ENCODE results near the gene DCTPP1.

Gene DCTPP1

GRCh38 chr16:30418350-30419181 lies 11.3 kb downstream of the DCTPP1 start:
- DNase-seq (ENCODE audit: insufficient read length) (no peak), FAIRE-seq (no peak)
- no peak for TF ChIP-seq POLR2AphosphoS5 (IDR thresholded peaks at IDR 0.05; ENCODE audit: low read depth, low read length)
- TF ChIP-seq TAF1 (IDR thresholded peaks at IDR 0.05; ENCODE audit: borderline replicate concordance, low read depth, low read length): no peak
- TF ChIP-seq POLR2A (IDR thresholded peaks at IDR 0.05; ENCODE audit: low read depth, low read length): no peak

- peak; percentile 88 for DNase-seq (ENCODE audit: insufficient read length)
- TF ChIP-seq POLR2AphosphoS5 (IDR thresholded peaks at IDR 0.05; ENCODE audit: low read depth, low read length) (peak; percentile 80; the same call in 1 of the 2 replicates), POLR2A (IDR thresholded peaks at IDR 0.05; ENCODE audit: low read depth, low read length) (peak; percentile 64), TAF1 (IDR thresholded peaks at IDR 0.05; ENCODE audit: borderline replicate concordance, low read depth, low read length) (0 out of 2 replicates have a peak, but pooled peaks have one; percentile 29)
- peak; percentile 100 for FAIRE-seq
These were observed 12.1 kb downstream of the DCTPP1 start for GRCh38 chr16:30417529-30418349.

GRCh38 chr16:30416624-30417528 lies 13.0 kb downstream of the DCTPP1 start:
- TF ChIP-seq POLR2AphosphoS5 (IDR thresholded peaks at IDR 0.05; ENCODE audit: low read depth, low read length): no peak
- TF ChIP-seq POLR2A (IDR thresholded peaks at IDR 0.05; ENCODE audit: low read depth, low read length): no peak
- DNase-seq (ENCODE audit: insufficient read length) (no peak), FAIRE-seq (no peak)

- no peak for FAIRE-seq
- DNase-seq (ENCODE audit: insufficient read length): no peak
These were observed 13.7 kb downstream of the DCTPP1 start for GRCh38 chr16:30416047-30416603.

GRCh38 chr16:30414159-30414558 lies 15.7 kb downstream of the DCTPP1 start:
- no peak for FAIRE-seq
- no peak for DNase-seq (ENCODE audit: insufficient read length)
- no peak for TF ChIP-seq POLR2A (IDR thresholded peaks at IDR 0.05; ENCODE audit: low read depth, low read length)
- no peak for TF ChIP-seq POLR2AphosphoS5 (IDR thresholded peaks at IDR 0.05; ENCODE audit: low read depth, low read length)
- TF ChIP-seq TAF1 (IDR thresholded peaks at IDR 0.05; ENCODE audit: borderline replicate concordance, low read depth, low read length): no peak

More at GRCh38 chr16:30416047-30416603, 13.7 kb downstream of the DCTPP1 start:
- TF ChIP-seq POLR2A (IDR thresholded peaks at IDR 0.05; ENCODE audit: low read depth, low read length) (no peak), TAF1 (IDR thresholded peaks at IDR 0.05; ENCODE audit: borderline replicate concordance, low read depth, low read length) (no peak), POLR2AphosphoS5 (IDR thresholded peaks at IDR 0.05; ENCODE audit: low read depth, low read length) (no peak)

GRCh38 chr16:30413112-30413806 lies 16.6 kb downstream of the DCTPP1 start:
- FAIRE-seq: no peak

GRCh38 chr16:30409125-30410060 lies 20.4 kb downstream of the DCTPP1 start:
- TF ChIP-seq POLR2AphosphoS5 (IDR thresholded peaks at IDR 0.05; ENCODE audit: low read depth, low read length) (no peak), TAF1 (IDR thresholded peaks at IDR 0.05; ENCODE audit: borderline replicate concordance, low read depth, low read length) (no peak), POLR2A (IDR thresholded peaks at IDR 0.05; ENCODE audit: low read depth, low read length) (no peak)
- DNase-seq (ENCODE audit: insufficient read length) (peak; percentile 82), FAIRE-seq (peak; percentile 78)

More at GRCh38 chr16:30413112-30413806, 16.6 kb downstream of the DCTPP1 start:
- DNase-seq (ENCODE audit: insufficient read length): no peak
- TF ChIP-seq POLR2A (IDR thresholded peaks at IDR 0.05; ENCODE audit: low read depth, low read length): no peak
- no peak for TF ChIP-seq TAF1 (IDR thresholded peaks at IDR 0.05; ENCODE audit: borderline replicate concordance, low read depth, low read length)
- TF ChIP-seq POLR2AphosphoS5 (IDR thresholded peaks at IDR 0.05; ENCODE audit: low read depth, low read length): no peak

GRCh38 chr16:30407804-30408534 lies 21.9 kb downstream of the DCTPP1 start:
- FAIRE-seq: no peak
- no peak for TF ChIP-seq POLR2AphosphoS5 (IDR thresholded peaks at IDR 0.05; ENCODE audit: low read depth, low read length)
- no peak for TF ChIP-seq TAF1 (IDR thresholded peaks at IDR 0.05; ENCODE audit: borderline replicate concordance, low read depth, low read length)
- TF ChIP-seq POLR2A (IDR thresholded peaks at IDR 0.05; ENCODE audit: low read depth, low read length): no peak
- DNase-seq (ENCODE audit: insufficient read length): no peak

All from GM12892 (cell line).